ENCODE results near the gene AOPEP.

Gene AOPEP

DNA sequence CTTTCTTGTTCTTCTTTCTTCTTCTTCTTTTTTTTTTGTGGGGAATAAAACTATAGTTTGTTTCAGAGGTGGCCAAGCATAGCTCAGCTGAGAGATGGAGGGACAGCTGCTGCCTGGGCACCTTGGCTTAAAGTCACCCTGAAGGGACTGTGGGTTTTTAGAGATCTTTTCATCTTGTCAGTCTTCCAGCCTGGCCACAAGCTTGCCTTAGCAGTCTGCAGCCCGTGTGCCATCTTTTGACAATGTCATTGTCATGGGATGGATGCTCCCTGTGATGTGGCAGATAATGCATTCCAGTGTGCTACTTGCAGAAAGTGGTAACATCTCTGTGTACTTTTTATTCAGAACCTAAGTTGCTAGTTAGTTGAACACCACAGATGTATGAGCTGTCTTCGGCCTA, 310.2 kb downstream of the AOPEP start:
- DNase-seq (ENCODE audit: low read depth, low spot score): no peak

- no peak for DNase-seq (ENCODE audit: low read depth, low spot score)
These were observed 311.5 kb downstream of the AOPEP start for GRCh38 chr9:95037789-95038521.

DNA sequence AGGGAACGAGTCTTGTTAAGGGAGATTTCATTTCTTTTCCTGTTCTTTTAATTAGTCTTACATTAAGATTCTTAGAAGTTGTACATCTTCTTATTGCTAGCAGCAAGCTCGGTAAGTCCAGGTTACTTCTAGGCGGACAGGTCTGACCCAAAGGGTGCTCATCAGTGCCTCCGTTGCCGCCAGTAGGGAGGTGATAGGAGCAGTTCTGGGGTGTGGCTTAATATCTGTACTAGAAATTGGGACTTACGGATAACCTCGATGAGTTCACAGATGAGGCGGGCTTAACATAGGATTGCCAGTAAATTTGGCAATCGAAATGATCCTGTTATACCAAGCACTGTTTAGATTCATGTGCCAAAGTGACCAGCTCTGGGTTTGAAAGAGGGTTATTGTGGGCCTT, 312.2 kb downstream of the AOPEP start:
- no peak for DNase-seq (ENCODE audit: low read depth, low spot score)

GRCh38 chr9:95040106-95040505, 313.6 kb downstream of the AOPEP start:
- no peak for DNase-seq (ENCODE audit: low read depth, low spot score)

DNA sequence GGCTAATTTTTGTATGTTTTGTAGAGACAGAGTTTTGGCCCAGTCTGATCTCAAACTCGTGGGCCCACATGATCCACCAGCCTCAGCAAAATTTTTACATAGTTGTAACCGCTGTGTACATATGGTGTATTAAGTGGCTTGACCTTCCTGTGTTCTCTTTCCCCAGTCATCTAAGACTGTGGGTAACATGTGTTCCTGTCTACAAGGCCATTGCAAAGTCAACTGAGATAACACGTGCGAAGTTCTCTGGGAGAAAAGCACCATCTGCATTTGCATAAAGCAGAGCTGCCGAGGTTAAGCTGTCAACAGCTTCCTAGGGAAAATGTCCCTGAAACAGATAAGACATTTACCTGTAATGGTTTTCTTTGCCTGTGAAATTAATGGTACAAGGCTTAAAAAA, 317.3 kb downstream of the AOPEP start:
- no peak for DNase-seq (ENCODE audit: low read depth, low spot score)

DNA sequence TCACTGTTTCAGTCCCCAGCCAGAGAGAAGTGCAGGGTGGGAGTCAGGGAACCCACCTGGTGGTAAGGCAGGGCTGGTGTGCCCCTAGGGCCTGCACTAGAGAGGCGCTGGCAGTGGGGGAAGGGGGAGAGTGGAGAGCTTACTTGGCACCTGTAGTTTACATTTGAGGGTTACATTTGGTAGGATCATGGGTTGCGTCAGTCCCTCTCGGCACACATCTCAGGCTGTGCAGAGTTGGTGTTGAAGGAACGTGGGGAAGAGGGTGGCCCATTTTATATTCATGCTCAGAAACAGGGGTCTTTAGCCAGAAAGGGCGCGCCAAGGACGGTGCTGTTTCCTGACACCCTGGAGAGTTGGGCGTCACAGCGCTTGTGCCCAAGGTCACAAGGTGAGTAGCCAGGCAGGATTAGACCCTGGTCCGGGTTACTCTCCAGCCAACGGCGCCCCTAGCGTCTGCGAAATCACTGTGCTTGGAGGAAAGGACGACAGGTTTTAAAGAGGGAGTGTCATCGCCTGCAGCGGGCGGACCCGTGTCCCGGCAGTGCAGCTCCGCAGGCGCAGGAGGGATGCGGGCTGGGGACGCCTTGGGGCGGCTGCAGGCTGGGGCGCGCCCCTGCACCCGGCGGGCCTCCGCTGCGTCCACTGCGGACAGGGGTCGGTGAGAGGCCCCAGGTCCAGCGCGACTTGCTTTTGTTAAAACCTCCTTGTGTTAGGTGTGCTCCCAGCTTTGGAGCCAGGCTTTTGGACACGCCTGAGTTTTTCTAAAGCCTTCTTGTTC, 318.4 kb downstream of the AOPEP start:
- no peak for DNase-seq (ENCODE audit: low read depth, low spot score)

DNA sequence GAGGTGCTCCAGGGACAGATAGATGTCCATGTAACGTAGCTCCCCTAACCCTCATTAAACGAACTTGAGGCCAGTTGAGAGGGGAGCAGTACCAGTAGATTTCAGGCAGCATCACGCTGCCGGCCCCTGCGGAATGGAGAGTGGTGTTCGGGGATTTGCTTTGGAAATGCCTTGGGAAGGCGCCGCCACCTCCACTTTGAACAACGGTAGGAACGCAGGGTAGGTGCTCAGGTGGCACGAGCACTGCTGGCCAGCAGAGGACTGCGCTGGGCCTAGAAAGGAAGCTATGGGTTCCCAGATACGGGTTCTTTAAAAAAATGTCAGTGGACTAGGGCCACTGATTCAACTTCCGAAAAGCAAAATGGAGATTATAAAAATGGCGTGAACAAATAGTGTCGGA, 319.3 kb downstream of the AOPEP start:
- no peak for DNase-seq (ENCODE audit: low read depth, low spot score)

DNA sequence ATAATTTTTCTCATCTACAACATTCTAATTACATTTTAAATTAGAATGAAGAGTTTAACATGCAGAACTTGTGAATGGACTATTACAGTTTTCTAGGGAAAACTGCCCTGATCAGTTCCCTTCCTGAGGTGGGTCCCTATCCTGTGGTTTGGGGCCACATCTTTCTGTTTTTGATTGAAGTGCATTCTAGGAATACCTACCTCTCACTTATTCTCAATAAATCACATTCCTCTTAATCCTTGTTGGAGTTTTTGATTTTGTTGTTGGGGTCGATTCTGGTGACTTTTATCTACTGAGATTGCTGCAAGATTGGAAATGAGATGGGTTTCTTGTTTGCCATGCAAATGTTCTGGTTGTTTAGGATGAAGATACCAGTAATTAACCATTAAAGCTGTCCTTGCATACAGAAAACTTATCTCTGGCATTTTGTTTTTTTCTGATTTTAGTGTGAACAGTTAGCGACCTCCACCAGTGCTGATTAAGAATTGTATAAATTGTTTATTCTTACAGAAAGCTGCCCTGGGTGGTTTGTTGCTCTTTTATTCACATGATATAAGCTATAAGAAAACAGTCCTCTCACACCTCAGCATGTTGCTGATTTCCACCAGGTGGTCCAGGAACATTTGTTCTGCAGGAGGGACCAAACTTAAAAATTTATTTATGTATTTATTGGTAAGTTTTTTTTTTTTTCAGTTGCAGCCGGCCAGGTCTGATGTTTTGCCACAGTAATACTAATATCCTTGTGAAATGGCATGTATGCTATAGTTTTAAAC, 321.1 kb downstream of the AOPEP start:
- no peak for DNase-seq (ENCODE audit: low read depth, low spot score)

DNA sequence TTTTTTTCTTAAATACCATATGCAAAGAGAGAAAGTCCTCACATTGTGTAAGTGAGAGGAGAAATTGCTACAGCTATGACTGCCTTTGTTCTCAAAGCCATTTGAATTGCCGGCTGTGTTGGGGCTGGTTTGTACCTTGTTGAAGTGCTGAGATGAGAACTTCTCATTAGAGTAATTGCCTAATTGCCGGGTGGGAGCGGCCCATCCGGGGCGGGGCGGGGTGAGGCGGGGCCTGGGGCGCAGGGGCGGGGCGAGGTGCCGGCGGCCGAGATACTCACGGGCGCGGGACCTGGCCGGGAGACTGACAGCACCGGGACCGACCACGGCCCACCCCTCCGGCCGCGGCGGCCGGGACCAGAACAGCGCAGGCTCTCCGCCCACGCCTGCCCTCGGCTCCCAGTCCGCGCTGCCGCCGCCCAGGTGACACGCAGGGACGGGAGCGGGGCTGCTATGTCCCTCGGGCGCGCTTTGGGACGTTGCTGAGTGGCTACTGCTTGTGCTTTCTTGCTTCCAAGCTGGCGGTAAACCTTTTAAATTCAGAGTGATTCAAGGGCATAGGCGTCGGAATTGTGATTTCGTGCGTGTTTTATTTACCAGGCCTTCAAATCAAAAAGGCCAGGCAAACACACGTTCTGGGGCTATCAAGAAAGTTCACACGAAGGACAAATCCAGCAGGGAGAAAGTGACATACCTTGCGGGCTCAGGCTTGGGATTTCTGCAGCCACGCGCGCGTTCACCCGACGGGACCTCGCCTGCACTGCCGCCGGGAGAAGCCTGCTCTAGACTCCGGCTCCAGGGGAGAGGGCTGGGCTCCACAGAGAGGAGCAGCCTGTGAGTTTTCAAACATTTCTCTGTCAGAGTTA, 322.0 kb downstream of the AOPEP start:
- no peak for DNase-seq (ENCODE audit: low read depth, low spot score)

DNA sequence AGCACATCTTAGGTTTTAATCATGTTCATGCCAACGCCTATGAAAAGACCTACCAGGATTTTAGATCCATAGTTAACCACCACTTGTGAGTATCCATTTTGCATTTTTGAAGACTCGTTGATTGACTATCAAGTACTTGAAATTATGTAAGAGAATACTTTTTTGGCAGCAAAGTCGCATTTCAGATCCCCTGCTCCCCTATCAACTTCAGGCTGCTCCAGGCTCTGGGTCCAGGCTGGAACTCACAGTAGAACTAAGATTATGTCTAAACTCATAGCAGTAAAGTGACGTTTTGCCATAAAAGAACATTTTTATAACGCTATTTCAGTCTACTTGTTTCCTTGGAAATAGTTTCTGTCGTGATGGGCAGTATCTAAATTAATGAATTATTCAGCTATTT, 323.3 kb downstream of the AOPEP start:
- DNase-seq (ENCODE audit: low read depth, low spot score): no peak

DNA sequence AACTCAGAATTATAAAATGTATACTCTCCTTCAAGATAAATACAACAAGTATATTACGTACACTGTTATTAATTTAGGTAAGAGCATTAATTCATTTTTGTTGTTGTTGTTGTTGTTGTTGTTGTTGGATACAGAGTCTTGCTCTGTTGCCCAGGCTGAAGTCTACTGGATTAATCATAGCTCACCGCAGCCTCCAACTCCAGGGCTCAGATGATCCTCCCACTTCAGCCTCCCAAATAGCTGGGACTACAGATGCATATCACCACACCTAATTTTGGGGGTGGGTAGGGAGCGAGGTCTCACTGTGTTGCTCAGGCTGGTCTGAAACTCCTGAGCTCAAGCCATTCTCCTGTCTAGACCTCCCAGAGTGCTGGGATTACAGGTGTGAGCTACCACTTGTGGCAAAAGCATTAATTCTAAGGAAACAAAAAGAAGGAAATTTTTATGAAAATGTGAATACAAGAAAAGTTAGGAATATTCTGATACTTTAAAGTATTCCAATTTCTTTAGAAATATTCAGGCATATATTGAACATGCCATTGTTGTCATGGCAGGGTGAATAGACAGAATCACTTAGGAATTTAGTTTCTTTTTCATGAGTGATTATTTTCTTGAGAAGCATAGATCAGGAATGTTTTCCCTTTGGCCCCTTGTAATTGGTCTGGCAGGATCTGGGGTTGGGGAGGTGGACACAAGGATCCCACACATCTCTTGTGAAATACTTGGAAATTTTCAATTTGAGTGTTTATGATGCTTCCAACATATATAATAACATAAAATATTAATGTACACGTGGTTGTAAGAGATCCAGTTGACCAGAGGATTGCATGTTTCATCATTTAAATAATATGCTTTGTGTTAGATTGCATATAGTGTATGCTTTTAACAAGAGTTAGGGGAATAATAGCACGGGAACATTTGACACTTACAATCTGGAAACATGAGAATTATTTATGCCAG, 327.4 kb downstream of the AOPEP start:
- DNase-seq (ENCODE audit: low read depth, low spot score): no peak

DNA sequence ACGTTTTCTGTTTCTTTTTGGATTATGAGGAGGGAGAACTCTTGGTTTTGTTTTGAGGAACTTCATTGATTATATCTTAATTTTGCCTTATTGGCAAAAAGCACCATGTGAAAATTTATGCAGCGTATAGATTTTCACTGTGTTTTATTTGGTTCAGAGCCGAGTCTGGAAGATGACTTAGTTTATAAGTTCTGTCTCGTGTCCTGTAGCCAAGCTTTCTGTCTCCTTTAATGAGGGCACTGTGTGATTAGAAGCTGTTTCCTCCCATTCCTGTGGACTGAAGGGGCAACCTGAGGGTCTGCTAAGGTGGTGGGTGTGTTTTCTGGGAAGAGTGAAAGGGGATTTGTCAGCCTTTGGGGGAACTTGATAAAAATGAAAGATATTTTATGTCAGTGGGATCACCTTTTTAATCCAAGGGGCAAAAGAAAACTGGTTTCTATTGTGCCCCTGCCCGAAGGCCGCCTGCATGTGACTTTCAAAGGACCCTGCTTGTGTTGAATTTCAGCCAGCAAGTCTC, 328.9 kb downstream of the AOPEP start:
- DNase-seq (ENCODE audit: low read depth, low spot score): no peak

DNA sequence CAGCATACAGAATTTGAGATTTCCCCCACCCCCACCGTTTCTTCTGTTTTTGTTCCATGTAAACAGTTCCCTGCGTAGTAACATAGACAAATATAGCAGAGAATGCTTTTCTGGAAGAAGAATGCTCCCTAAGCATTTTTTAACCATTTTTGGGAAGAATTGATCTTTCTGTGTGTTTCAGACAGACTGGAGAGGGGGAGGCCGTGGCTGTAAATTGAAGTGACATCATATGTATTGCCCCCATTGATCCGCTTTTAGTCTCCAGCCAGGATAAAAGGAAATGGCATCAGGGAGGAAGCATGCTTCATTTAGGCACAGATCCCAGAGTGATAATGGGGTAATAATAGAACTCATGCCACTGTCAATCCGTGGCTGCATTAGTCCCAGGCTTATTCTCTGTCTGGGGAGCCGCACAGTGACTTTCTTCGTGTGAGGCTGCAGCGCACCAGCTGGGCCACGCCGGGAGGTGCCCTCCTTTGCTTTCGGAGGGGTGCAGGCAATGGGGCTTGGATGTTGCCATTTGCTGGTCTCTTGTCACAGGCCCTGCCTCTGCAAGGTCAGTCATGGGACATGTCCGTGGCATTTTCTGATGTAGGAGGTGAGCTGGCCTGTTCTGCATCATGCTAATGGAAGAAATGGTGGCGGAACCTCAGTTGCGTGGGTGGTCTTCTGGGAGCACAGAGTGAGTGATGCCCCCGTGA, 329.5 kb downstream of the AOPEP start:
- DNase-seq (ENCODE audit: low read depth, low spot score): no peak

- no peak for DNase-seq (ENCODE audit: low read depth, low spot score)
These were observed 330.6 kb downstream of the AOPEP start for GRCh38 chr9:95057101-95057500.

DNA sequence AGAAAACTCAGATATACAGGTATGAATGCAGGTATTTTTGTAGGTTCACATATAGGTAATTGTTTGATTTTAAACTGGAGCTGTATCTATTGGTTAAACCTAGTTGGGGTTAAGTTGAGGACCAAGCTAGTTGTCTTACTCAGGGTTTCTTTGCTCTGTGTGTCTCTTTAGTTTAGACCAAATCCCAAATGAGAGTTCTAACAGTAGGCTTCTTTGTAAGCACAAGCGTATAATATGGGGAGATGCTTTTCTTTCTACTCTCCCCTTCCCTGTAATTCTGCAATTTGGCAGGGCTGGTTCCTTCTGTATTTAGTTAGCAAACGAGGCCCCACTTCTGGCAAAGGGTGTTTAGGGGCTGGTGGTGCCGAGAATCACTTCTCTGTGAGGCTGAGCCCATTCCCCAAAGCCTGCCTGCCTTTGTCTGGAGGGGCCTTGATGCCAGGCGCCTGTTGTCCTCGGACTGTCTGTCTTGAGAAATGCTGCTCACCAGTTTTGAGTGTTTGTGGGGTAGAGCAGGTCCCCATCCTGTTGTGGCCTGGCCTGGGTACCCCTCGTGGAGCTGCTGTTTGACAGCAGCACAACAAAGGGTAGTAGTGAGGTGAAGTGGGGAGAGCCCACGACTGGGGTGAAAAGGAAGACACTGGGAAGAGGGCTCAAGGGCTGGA, 331.8 kb downstream of the AOPEP start:
- DNase-seq (ENCODE audit: low read depth, low spot score): no peak

GRCh38 chr9:95058795-95059386, 332.4 kb downstream of the AOPEP start:
- no peak for DNase-seq (ENCODE audit: low read depth, low spot score)

DNA sequence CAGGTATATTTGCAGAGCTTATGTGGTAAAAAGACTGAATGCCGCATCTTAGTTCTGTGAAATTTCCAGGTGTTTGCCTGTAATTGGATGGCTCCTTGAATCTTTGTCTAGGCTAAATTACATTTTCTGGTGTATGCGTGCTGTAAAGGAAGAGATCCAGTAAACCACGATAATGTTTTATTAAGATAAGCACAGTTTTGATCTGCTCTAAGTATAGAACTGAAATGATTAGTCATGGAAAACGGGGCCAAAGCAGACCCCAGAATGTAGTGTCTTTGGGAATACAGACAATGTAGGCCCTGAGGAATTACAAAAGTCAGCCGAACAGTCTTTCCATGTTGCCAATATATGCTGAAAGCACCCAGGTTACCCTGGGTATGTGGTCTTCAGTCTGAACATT, 333.7 kb downstream of the AOPEP start:
- DNase-seq (ENCODE audit: low read depth, low spot score): no peak

DNA sequence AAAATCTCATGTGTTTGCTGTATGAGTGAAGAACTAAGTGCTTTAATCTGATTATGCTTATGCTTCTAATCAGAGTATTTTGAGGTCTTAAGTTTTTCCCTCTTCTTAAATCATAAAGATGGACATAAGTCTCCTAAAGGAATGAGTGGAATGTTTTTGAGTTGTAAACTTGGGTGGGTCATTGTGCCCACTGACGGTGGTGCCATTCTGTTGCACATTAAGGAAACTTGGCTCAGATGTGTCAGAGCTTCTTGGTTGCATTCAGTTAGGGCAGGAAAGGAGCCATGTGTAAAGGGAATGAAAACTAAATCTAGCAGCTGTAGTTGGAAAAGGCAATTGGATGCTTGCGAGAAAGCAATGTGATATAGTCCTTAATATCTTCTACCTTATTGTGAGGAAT, 334.4 kb downstream of the AOPEP start:
- no peak for DNase-seq (ENCODE audit: low read depth, low spot score)

Data from activated naive CD8-positive, alpha-beta T cell treated with anti-CD3 and anti-CD28 coated beads, Interleukin-2, amount 50 U/mL, for 16 hours (primary cell).